Measurements from ENCODE around the gene ECE1. TPM values are rescaled to one million over a fixed set of nuclear protein-coding genes. Genes with fewer than 3 reads are reported as not detected.

Gene ECE1
- total RNA-seq, 1 experiment from 2014 or later, result 101 TPM

- no peak overlapping the region for H3K4me3 Mint-ChIP-seq (ENCODE audit: low read depth, unreplicated experiment)
- H3K27ac Mint-ChIP-seq (ENCODE audit: unreplicated experiment), result no peak overlapping the region
- TF ChIP-seq CTCF (IDR thresholded peaks at IDR 0.05; ENCODE audit: unreplicated experiment), result no peak
- intact Hi-C loops (cut with micrococcal nuclease; ENCODE audit: unreplicated experiment), result no loop called here
- H3K9me3 Mint-ChIP-seq (ENCODE audit: low read depth, unreplicated experiment), result no peaks in the 10 kb centered on the region
- CTCF ChIA-PET, result interaction anchor here (0.6 to 3.0 kb wide), 13 partner anchors 10 to 116 kb away, joined by 3 to 49 read pairs (median 4); no protein-coding TSS in a partner anchor
- no peaks in the 10 kb centered on the region for H3K4me1 Mint-ChIP-seq (ENCODE audit: low read depth, unreplicated experiment)
- no peaks in the 10 kb centered on the region for H3K27me3 Mint-ChIP-seq (ENCODE audit: unreplicated experiment)
- peaks cover 21% of the 10 kb centered on the region for H3K36me3 Mint-ChIP-seq (ENCODE audit: insufficient read depth, unreplicated experiment)
- BruUV-seq (replicated peaks), result no TSS peak
- no peak for DNase-seq
These were observed 35.8 kb downstream of the ECE1 start for GRCh38 chr1:21254335-21254951.

GRCh38 chr1:21251773-21252471 is 38.3 kb downstream of the ECE1 start:
- Mint-ChIP-seq H3K9me3 (ENCODE audit: low read depth, unreplicated experiment) (no peaks in the 10 kb centered on the region), H3K4me3 (ENCODE audit: low read depth, unreplicated experiment) (peak overlapping the region; percentile 4), H3K36me3 (ENCODE audit: insufficient read depth, unreplicated experiment) (peaks cover 21% of the 10 kb centered on the region), H3K27ac (ENCODE audit: unreplicated experiment) (peak overlapping the region; percentile 75), H3K4me1 (ENCODE audit: low read depth, unreplicated experiment) (no peaks in the 10 kb centered on the region), H3K27me3 (ENCODE audit: unreplicated experiment) (no peaks in the 10 kb centered on the region)
- DNase-seq, result peak; percentile 30
- CTCF ChIA-PET, result interaction anchor here (1.0 to 1.6 kb wide), 5 partner anchors 10 to 119 kb away, joined by 3 to 12 read pairs (median 9); no protein-coding TSS in a partner anchor
- TF ChIP-seq CTCF (IDR thresholded peaks at IDR 0.05; ENCODE audit: unreplicated experiment), result no peak
- intact Hi-C loops (cut with micrococcal nuclease; ENCODE audit: unreplicated experiment), result no loop called here
- no TSS peak for BruUV-seq (replicated peaks)

GRCh38 chr1:21249940-21250493 is 40.2 kb downstream of the ECE1 start:
- Mint-ChIP-seq H3K27me3 (ENCODE audit: unreplicated experiment) (no peaks in the 10 kb centered on the region), H3K9me3 (ENCODE audit: low read depth, unreplicated experiment) (no peaks in the 10 kb centered on the region), H3K4me1 (ENCODE audit: low read depth, unreplicated experiment) (no peaks in the 10 kb centered on the region), H3K4me3 (ENCODE audit: low read depth, unreplicated experiment) (no peak overlapping the region), H3K36me3 (ENCODE audit: insufficient read depth, unreplicated experiment) (peaks cover 12% of the 10 kb centered on the region), H3K27ac (ENCODE audit: unreplicated experiment) (no peak overlapping the region)
- BruUV-seq (replicated peaks), result no TSS peak
- CTCF ChIA-PET, result interaction anchor here (0.7 kb wide), 1 partner anchor 85 kb away, joined by 3 read pairs; no protein-coding TSS in a partner anchor
- intact Hi-C loops (cut with micrococcal nuclease; ENCODE audit: unreplicated experiment), result no loop called here
- TF ChIP-seq CTCF (IDR thresholded peaks at IDR 0.05; ENCODE audit: unreplicated experiment), result no peak
- DNase-seq, result no peak

GRCh38 chr1:21247892-21248715 is 42.2 kb downstream of the ECE1 start:
- no peaks in the 10 kb centered on the region for H3K4me1 Mint-ChIP-seq (ENCODE audit: low read depth, unreplicated experiment)
- BruUV-seq (replicated peaks), result no TSS peak
- intact Hi-C loops (cut with micrococcal nuclease; ENCODE audit: unreplicated experiment), result no loop called here

More at GRCh38 chr1:21247892-21248715, 42.2 kb downstream of the ECE1 start:
- H3K9me3 Mint-ChIP-seq (ENCODE audit: low read depth, unreplicated experiment), result no peaks in the 10 kb centered on the region
- no peaks in the 10 kb centered on the region for H3K27me3 Mint-ChIP-seq (ENCODE audit: unreplicated experiment)
- no peak for TF ChIP-seq CTCF (IDR thresholded peaks at IDR 0.05; ENCODE audit: unreplicated experiment)
- no peak overlapping the region for H3K4me3 Mint-ChIP-seq (ENCODE audit: low read depth, unreplicated experiment)
- no peak overlapping the region for H3K27ac Mint-ChIP-seq (ENCODE audit: unreplicated experiment)
- CTCF ChIA-PET, result no interaction called here
- H3K36me3 Mint-ChIP-seq (ENCODE audit: insufficient read depth, unreplicated experiment), result peaks cover 19% of the 10 kb centered on the region
- DNase-seq, result no peak
